B cell (primary cell): ENCODE measurements around the gene ATXN3.
"Not testable (repeated sequence)": the region's sequence is repeated elsewhere in the genome, so short reads cannot be mapped to it uniquely, and the experiment has no call there.

Experiments used
- EZH2 ChIP-seq: IDR thresholded peaks from 2 replicates; pipeline ENCODE4 v1.6.1; 2012; ENCODE audit warnings: borderline replicate concordance, low read depth, mild to moderate bottlenecking, moderate library complexity, low read length; ENCODE audit not compliant: insufficient read depth, poor library complexity, severe bottlenecking
- TF ChIP-seq, protein P1 (sequence below): fragments of 200-600 bp; IDR thresholded peaks from one replicate; pipeline ENCODE4 v1.8.0; 2022; ENCODE audit warnings: antibody characterized with exemption, mild to moderate bottlenecking

DNA sequence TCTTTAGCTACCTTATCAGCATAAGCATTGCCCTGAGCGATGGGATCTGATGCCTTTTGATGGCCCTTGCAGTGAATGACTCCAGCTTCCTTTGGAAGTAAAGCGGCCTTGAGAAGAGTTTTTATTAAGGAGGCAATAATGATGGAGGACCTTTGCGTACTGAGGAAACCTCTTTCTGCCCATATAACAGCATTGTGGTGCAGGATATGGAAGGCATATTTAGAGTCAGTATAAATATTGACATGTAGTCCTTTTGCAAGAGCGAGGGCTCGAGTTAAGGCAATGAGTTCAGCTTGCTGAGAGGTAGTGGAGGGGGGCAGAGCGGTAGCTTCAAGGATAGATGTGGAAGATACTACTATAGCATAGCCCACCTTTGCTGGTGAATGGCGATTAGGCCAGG, 60.5 kb downstream of the ATXN3 start:
- TF ChIP-seq, protein P1, sequence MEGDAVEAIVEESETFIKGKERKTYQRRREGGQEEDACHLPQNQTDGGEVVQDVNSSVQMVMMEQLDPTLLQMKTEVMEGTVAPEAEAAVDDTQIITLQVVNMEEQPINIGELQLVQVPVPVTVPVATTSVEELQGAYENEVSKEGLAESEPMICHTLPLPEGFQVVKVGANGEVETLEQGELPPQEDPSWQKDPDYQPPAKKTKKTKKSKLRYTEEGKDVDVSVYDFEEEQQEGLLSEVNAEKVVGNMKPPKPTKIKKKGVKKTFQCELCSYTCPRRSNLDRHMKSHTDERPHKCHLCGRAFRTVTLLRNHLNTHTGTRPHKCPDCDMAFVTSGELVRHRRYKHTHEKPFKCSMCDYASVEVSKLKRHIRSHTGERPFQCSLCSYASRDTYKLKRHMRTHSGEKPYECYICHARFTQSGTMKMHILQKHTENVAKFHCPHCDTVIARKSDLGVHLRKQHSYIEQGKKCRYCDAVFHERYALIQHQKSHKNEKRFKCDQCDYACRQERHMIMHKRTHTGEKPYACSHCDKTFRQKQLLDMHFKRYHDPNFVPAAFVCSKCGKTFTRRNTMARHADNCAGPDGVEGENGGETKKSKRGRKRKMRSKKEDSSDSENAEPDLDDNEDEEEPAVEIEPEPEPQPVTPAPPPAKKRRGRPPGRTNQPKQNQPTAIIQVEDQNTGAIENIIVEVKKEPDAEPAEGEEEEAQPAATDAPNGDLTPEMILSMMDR = not testable (repeated sequence)
- TF ChIP-seq EZH2 = not testable (repeated sequence)
